HG03045 (cell line): Measurements from ENCODE around the gene GALNT9.
"Not testable (repeated sequence)": the region's sequence is repeated elsewhere in the genome, so short reads cannot be mapped to it uniquely, and the experiment has no call there.

Experiments
- ATAC-seq: cut with Tn5 transposase; IDR thresholded peaks from one replicate; pipeline ENCODE4 v1.9.1; 2021; ENCODE audit warnings: mild to moderate bottlenecking, moderate library complexity; ENCODE audit not compliant: unreplicated experiment

The GALNT9 gene

GRCh38 chr12:132204063-132204792 is 125.2 kb downstream of the GALNT9 start:
- no peak for ATAC-seq

- no peak for ATAC-seq
Observed at GRCh38 chr12:132202929-132203721, 126.3 kb downstream of the GALNT9 start.

DNA sequence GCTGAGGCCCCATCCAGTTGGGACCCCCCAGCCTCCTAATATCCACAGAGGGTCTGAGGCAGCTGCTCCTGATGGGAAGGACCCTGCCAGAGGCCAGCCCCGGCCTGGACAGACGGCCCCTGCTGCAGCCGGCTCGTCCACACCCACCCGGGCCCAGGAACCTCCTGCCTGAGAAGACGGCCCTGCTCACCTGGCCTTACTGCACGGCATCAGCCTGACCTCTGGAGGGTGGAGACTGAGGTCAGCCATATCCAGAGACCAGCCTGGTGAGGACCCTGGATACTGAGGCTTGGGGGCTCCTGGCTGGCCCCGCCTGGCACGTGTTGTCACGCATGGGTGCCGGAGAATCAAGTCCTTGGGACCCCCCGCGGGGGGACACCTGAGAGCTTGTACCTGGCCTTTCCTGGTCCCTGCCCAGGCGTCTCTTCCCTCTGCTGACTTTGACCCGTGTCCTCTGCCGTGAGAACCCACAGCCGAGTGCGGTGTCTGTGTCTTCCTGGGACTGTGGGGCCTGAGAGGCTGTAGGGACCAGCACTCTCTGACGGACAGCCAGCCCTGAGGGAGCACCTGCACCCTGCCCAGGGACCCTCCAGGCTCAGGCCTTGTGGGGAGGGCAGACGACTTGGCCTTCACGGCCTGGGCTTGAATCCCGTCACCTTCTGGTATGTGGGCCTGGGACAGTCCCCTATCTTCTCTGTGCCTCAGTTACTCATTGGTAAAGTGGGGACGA is 127.8 kb downstream of the GALNT9 start:
- no peak for ATAC-seq

DNA sequence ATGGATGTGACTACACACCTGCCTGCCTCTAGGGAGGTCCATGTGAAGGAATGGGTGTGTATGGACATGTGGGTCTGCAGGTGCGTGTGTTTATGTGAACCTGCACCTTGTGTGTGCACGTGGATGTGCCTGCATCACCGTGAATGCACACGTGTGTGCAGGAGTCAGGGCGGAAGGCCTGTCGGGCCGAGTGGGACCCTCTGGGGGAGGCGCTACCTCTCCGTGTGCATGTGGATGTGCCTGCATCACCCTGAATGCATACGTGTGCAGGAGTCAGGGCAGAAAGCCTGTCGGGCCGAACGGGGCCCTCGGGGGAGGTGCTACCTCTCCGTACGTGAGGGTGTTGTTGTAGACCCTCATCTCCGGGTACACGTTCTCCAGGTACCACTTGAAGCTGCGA is 128.6 kb downstream of the GALNT9 start:
- ATAC-seq: no peak

GRCh38 chr12:132199526-132200319 is 129.7 kb downstream of the GALNT9 start:
- no peak for ATAC-seq

DNA sequence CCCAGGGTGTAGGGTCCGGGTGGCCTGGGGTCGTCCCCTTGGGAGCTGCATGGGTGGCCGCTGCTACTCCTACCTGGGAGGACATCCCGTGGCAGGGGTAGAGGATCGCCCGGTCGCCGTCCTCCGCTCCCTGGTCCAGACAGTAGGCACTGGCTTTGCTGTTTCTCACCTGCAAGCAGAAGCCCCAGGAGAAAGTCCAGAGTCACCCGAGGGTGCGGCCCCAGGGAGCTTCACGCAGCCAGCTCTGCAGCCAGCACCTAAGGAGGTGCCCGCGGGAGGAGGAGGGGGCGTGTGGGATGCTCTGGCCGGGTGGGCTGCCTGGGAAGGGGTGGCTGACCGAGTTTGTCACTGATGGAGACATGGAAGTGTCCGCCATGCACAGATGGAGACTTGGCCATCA is 130.3 kb downstream of the GALNT9 start:
- no peak for ATAC-seq

- no peak for ATAC-seq
Observed at GRCh38 chr12:132197581-132198354, 131.6 kb downstream of the GALNT9 start.

GRCh38 chr12:132196873-132197390 is 132.5 kb downstream of the GALNT9 start:
- ATAC-seq: no peak

- ATAC-seq: no peak
Observed at GRCh38 chr12:132196038-132196872, 133.1 kb downstream of the GALNT9 start.

DNA sequence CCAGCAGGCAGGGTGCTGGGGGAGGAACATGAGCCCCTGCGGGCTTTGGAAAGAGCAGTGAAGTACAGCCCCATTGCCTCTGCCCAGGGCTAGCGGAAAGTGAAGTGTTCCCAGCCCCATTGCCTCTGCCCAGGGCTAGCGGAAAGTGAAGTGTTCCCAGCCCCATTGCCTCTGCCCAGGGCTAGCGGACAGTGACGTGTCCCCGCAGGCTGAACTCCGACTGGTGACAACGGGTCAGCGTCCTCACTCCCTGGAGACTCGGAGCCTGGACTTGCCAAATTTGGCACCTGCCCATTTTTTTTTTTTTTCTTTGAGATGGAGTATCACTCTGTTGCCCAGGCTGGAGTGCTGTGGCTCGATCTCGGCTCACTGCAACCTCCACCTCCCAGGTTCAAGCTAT is 134.1 kb downstream of the GALNT9 start:
- not testable (repeated sequence) for ATAC-seq

DNA sequence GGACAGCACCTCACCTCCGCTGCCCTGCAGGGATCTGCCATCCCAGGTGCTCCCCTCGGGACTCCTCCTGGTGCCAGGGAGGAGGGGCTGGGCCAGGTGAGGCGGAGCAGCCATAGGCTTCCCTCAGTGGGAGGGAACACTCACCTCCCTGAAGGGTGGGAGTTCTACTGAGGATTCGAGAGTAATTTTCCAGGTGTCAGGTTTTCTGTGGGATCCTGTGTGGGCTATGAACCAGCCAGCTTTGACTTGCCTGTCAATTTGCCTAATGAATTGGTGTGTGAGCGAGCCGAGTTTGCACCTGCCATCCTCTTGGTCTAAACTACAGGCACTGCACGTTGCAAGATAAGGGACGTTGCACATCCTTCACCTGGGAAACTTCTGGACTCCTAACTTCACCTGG is 134.8 kb downstream of the GALNT9 start:
- no peak for ATAC-seq

GRCh38 chr12:132194056-132194455 is 135.3 kb downstream of the GALNT9 start:
- no peak for ATAC-seq

GRCh38 chr12:132191715-132192553 is 137.5 kb downstream of the GALNT9 start:
- no peak for ATAC-seq

GRCh38 chr12:132190834-132191500 is 138.4 kb downstream of the GALNT9 start:
- no peak for ATAC-seq

DNA sequence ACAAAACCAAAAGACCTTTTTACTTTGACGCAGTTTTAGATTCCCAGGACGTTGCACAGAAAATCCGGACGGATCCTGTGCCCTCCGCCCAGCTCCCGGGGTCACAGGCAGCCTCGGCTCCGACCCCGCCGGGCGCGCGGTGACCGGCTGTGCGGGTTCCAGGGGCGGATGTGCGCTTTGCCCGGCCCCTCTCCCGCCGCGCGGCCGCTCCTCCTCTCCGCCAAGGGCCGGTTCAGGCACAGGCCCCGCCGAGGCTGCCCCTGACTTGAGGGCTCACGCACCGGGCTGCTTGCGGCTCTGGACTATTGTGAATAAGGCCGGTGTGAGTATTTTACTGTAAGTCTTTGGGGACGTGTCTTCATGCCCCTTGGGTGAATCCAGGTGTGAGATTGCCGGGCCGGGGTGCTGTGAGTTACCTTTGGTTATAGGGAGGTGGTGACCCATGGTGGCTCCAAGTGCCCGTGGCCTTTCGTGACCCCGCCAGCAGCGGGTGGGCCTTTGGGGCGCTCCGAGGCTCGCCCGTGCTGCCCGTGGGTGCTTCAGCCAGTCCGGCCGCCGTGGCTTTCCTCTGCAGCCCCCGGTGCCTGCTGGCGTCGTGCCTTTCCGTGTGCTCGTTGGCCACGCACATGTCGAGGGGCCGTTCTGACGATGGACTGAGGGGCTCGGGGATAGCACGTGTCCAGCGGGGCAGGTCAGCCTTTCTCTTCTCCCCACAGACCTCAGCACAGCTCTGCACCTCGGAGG is 139.2 kb downstream of the GALNT9 start:
- ATAC-seq: peak; percentile 32

DNA sequence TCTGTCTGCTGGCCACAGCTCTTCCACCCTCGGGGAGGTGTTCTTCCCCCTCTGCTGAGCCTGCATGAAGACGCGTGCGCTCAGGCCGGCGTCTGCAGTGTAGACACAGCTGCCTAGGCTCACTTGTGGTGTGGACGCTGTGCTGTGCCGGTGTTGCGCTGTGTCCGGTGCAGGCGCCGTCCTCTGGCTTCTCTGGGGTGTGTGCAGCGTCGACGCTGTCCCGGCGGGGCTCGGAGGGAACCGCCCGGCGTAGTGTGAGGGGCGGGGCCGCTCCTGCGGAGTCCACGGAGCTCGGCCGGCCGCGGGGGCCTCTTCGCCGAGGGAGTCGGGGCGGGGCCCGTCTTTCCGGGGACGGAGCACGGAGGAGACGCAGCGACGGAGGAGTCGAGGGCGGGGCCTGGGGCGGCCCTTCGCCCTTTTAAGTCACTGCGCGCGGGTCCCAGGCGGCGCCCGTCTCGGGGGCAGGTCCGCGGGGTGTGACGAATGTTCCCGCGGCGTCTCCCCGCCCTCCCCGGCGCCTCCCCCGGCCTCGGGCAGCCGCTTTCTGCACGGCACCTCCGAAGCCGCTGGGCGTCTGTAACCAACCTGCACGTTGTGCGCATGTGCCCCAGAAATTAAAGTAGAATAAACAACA is 139.9 kb downstream of the GALNT9 start:
- peak; percentile 83 for ATAC-seq
